Activated CD4-positive, alpha-beta T cell treated with anti-CD3 and anti-CD28 coated beads, Interleukin-2, amount 50 U/mL, for 48 hours (primary cell): ENCODE measurements around the gene TMEM208.
A peak's percentile ranks its signal among the peaks of the same experiment; 100 is the strongest.

Experiments used
- DNase-seq, 2 experiments: peaks; one replicate each; pipeline ENCODE4 v3.0.0-alpha.2; 2020

TMEM208 gene

GRCh38 chr16:67254801-67255552, 28.0 kb downstream of the TMEM208 start:
- DNase-seq = no peak

GRCh38 chr16:67255553-67256221, 28.8 kb downstream of the TMEM208 start:
- no peak for DNase-seq

- DNase-seq = no peak
These were observed 29.8 kb downstream of the TMEM208 start for GRCh38 chr16:67256701-67257230.

- no peak for DNase-seq
These were observed 30.7 kb downstream of the TMEM208 start for GRCh38 chr16:67257486-67258160.

GRCh38 chr16:67258161-67258835, 31.4 kb downstream of the TMEM208 start:
- no peak for DNase-seq

GRCh38 chr16:67259705-67260104, 32.8 kb downstream of the TMEM208 start:
- no peak for DNase-seq

GRCh38 chr16:67260426-67261063, 33.6 kb downstream of the TMEM208 start:
- DNase-seq = peak in 1 of 2 experiments; percentile 30

GRCh38 chr16:67263201-67263600, 36.3 kb downstream of the TMEM208 start:
- DNase-seq = no peak

- DNase-seq = no peak
These were observed 37.3 kb downstream of the TMEM208 start for GRCh38 chr16:67264277-67264676.

- DNase-seq = no peak
These were observed 37.9 kb downstream of the TMEM208 start for GRCh38 chr16:67264866-67265265.

- no peak for DNase-seq
These were observed 38.9 kb downstream of the TMEM208 start for GRCh38 chr16:67265834-67266233.

GRCh38 chr16:67268136-67268579, 41.2 kb downstream of the TMEM208 start:
- DNase-seq = no peak

- DNase-seq = no peak
These were observed 42.8 kb downstream of the TMEM208 start for GRCh38 chr16:67269766-67270165.

GRCh38 chr16:67270931-67271338, 44.0 kb downstream of the TMEM208 start:
- no peak for DNase-seq

- DNase-seq = no peak
These were observed 44.5 kb downstream of the TMEM208 start for GRCh38 chr16:67271446-67271845.

- no peak for DNase-seq
These were observed 48.4 kb downstream of the TMEM208 start for GRCh38 chr16:67275321-67275720.

- DNase-seq = peak; percentile 53 to 68
These were observed 50.5 kb downstream of the TMEM208 start for GRCh38 chr16:67277294-67277998.

GRCh38 chr16:67277999-67278772, 51.3 kb downstream of the TMEM208 start:
- peak; percentile 11 to 27 for DNase-seq
